IMR-90 (cell line): ENCODE measurements around the gene BLOC1S5.

Experiments used
- CTCF ChIP-seq: conservative IDR thresholded peaks from 2 replicates; pipeline ENCODE4 v1.5.1; 2012; ENCODE audit warnings: mild to moderate bottlenecking, low read depth, low read length, improper control_type of control experiment
- POLR2A ChIP-seq: IDR thresholded peaks from 2 replicates; pipeline ENCODE4 v1.6.1; 2012; ENCODE audit warnings: mild to moderate bottlenecking, low read depth, low read length
- SMC3 ChIP-seq: fragments of 150-350 bp; IDR thresholded peaks from 2 replicates; pipeline ENCODE4 v1.6.1; 2016; ENCODE audit warnings: low read depth, mild to moderate bottlenecking, antibody characterized with exemption, low read length, moderate library complexity

- no peak for TF ChIP-seq CTCF
- TF ChIP-seq POLR2A: no peak
- TF ChIP-seq SMC3: no peak
Measured at GRCh38 chr6:8027965-8028651, 36.1 kb downstream of the BLOC1S5 start.
